GM12801 (cell line): ENCODE results near the gene ACTN4.

Experiments used
- CTCF ChIP-seq: IDR thresholded peaks from one replicate; pipeline ENCODE4 v1.5.1; 2011; ENCODE audit warnings: control low read depth; ENCODE audit not compliant: insufficient read length; ENCODE audit errors: extremely low read depth

Gene ACTN4

GRCh38 chr19:38703509-38703908 lies 56.1 kb downstream of the ACTN4 start:
- TF ChIP-seq CTCF, result no peak

GRCh38 chr19:38704488-38705026 lies 57.1 kb downstream of the ACTN4 start:
- TF ChIP-seq CTCF, result no peak

GRCh38 chr19:38705197-38706019 lies 58.0 kb downstream of the ACTN4 start:
- TF ChIP-seq CTCF, result no peak

GRCh38 chr19:38706792-38707511 lies 59.5 kb downstream of the ACTN4 start:
- TF ChIP-seq CTCF, result no peak

GRCh38 chr19:38707512-38708114 lies 60.2 kb downstream of the ACTN4 start:
- TF ChIP-seq CTCF, result no peak

- TF ChIP-seq CTCF, result no peak
Measured at GRCh38 chr19:38708413-38709024, 61.1 kb downstream of the ACTN4 start.

GRCh38 chr19:38709119-38709518 lies 61.7 kb downstream of the ACTN4 start:
- TF ChIP-seq CTCF, result no peak
